Measurements from ENCODE around the gene LDLRAD4.

The LDLRAD4 gene

GRCh38 chr18:13424363-13424762 lies 205.8 kb downstream of the LDLRAD4 start:
- no peak for TF ChIP-seq CTCF (IDR thresholded peaks at IDR 0.05; ENCODE audit: low read depth, low read length)
- H3K4me3 ChIP-seq (replicated peaks in 1 of 2; ENCODE audit: low read depth in 2 of 2, low read length in 2 of 2): no peak overlapping the region
- DNase-seq (ENCODE audit: low read depth in 2 of 2): no peak

GRCh38 chr18:13425357-13426091 lies 207.0 kb downstream of the LDLRAD4 start:
- no peak for TF ChIP-seq CTCF (IDR thresholded peaks at IDR 0.05; ENCODE audit: low read depth, low read length)
- no peak overlapping the region for H3K4me3 ChIP-seq (replicated peaks in 1 of 2; ENCODE audit: low read depth in 2 of 2, low read length in 2 of 2)
- DNase-seq (ENCODE audit: low read depth in 2 of 2): no peak

GRCh38 chr18:13427354-13427753 lies 208.8 kb downstream of the LDLRAD4 start:
- DNase-seq (ENCODE audit: low read depth in 2 of 2): no peak
- no peak overlapping the region for H3K4me3 ChIP-seq (replicated peaks in 1 of 2; ENCODE audit: low read depth in 2 of 2, low read length in 2 of 2)
- TF ChIP-seq CTCF (IDR thresholded peaks at IDR 0.05; ENCODE audit: low read depth, low read length): no peak

- no peak for DNase-seq (ENCODE audit: low read depth in 2 of 2)
- TF ChIP-seq CTCF (IDR thresholded peaks at IDR 0.05; ENCODE audit: low read depth, low read length): no peak
- H3K4me3 ChIP-seq (replicated peaks in 1 of 2; ENCODE audit: low read depth in 2 of 2, low read length in 2 of 2): no peak overlapping the region
These were observed 209.8 kb downstream of the LDLRAD4 start for GRCh38 chr18:13428319-13428718.

- DNase-seq (ENCODE audit: low read depth in 2 of 2): no peak
- H3K4me3 ChIP-seq (replicated peaks in 1 of 2; ENCODE audit: low read depth in 2 of 2, low read length in 2 of 2): no peak overlapping the region
- TF ChIP-seq CTCF (IDR thresholded peaks at IDR 0.05; ENCODE audit: low read depth, low read length): no peak
These were observed 210.5 kb downstream of the LDLRAD4 start for GRCh38 chr18:13429016-13429415.

- no peak for DNase-seq (ENCODE audit: low read depth in 2 of 2)
- no peak for TF ChIP-seq CTCF (IDR thresholded peaks at IDR 0.05; ENCODE audit: low read depth, low read length)
- H3K4me3 ChIP-seq (replicated peaks in 1 of 2; ENCODE audit: low read depth in 2 of 2, low read length in 2 of 2): no peak overlapping the region
These were observed 211.4 kb downstream of the LDLRAD4 start for GRCh38 chr18:13429884-13430510.
